Mammary epithelial cell (primary cell): ENCODE data around the gene FHIT.

Source experiments
- EZH2 ChIP-seq: IDR thresholded peaks from 2 replicates; pipeline ENCODE4 v1.6.1; 2012; ENCODE audit warnings: low read length, inconsistent platforms, borderline replicate concordance
- TF ChIP-seq, protein P1 (sequence below), 2 donors: IDR thresholded peaks in 1 of 2; conservative IDR thresholded peaks in 1 of 2; 2 replicates each; pipeline ENCODE4 v1.5.1; 2011 to 2012; ENCODE audit warnings: inconsistent platforms in 2 of 2, low read length in 2 of 2, mild to moderate bottlenecking in 2 of 2, control low read depth in 1 of 2, low read depth in 1 of 2; ENCODE audit not compliant: insufficient read depth in 1 of 2; ENCODE audit errors: extremely low read depth in 1 of 2

GRCh38 chr3:60366486-60366885, 884.8 kb downstream of the FHIT start:
- TF ChIP-seq, protein P1, sequence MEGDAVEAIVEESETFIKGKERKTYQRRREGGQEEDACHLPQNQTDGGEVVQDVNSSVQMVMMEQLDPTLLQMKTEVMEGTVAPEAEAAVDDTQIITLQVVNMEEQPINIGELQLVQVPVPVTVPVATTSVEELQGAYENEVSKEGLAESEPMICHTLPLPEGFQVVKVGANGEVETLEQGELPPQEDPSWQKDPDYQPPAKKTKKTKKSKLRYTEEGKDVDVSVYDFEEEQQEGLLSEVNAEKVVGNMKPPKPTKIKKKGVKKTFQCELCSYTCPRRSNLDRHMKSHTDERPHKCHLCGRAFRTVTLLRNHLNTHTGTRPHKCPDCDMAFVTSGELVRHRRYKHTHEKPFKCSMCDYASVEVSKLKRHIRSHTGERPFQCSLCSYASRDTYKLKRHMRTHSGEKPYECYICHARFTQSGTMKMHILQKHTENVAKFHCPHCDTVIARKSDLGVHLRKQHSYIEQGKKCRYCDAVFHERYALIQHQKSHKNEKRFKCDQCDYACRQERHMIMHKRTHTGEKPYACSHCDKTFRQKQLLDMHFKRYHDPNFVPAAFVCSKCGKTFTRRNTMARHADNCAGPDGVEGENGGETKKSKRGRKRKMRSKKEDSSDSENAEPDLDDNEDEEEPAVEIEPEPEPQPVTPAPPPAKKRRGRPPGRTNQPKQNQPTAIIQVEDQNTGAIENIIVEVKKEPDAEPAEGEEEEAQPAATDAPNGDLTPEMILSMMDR (conservative IDR thresholded peaks at IDR 0.05 in 1 of 2, IDR thresholded peaks at IDR 0.05 in 1 of 2; ENCODE audit: extremely low read depth in 1 of 2, insufficient read depth in 1 of 2, low read depth in 1 of 2, low read length in 2 of 2), result no peak
- TF ChIP-seq EZH2, result no peak
